ENCODE results near the gene MAFB.

Gene MAFB

DNA sequence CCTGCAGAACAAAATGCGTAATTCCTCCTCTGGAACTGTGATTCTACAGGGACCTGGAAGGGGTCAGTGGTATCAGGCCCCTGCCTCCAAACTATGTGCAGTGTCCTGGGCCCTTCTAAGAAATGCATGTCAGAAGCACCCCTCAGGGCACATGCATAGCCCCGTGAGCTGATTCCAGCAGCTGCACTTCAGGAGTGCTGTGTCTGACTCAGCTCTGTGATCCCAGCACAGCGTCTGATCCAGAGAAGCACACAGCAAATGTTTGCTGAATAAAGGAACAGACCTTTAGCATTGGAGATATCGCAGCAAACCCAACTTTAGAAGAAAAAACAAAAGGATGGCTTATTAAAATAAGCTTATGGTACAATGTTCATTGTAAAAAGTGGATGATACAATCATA lies 15.8 kb upstream of the MAFB start:
- no peak for DNase-seq

DNA sequence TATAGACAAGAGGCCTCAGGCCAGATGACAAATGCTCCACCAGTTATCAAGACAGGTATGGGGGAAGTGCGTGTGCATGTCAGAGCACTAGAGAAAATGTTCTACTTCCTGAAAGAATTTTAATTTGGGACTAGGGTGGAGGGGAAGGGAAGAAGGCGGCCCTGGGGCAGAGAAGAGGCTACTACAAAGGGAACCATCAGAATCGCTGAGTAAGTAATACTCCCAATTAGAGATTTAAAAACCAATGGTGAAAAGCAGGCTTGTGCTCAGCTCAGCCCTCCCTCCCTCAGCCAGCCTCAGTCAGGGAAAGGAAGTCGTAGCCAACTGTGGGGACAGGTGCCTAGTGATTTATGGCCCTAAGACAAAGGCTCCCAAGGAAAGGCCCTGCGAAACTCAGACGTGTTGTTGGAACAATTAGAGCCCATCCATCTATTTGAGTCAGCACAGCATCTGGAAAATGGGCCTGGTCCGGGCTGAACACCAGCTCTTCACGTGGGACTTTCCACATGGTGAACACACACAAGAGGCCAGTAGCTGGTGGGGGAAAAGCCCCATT lies 15.0 kb upstream of the MAFB start:
- no peak for DNase-seq

DNA sequence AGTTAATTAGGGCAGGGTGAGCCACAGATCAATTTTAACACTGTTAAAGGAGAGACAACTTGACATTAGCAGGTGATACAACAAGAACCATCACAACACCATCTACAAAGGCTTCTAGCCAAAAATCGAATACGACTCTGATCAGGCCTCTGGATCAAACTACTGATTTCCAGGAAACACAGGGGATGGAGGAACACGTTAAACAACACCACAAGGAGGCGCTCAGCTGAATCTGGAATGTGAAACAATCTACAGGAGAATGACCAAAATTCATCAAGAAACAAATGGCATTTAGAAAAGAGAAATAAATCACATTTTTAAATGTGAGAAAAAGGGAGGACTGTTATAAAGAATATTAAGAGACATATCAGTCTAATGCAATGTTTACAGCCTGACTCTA lies 13.5 kb upstream of the MAFB start:
- no peak for DNase-seq

DNA sequence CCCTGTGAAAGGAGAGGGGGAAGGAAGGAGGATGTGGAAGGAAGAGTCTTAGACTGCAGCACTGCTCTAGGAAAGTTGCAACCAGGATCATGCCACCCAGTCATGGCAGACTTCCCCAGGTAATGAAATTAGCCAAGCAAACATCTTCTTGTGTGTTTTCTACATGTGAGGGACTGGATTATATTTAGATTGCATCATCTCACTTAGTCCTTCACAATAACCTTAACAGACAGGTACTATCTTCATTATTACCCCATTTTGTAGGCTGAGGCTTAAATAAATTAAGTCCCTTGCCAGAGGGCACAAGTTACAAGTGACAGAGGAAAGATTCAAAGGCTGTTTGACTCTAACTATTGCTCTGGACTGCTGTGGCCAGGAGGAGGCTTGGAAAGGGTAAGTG lies 9.7 kb upstream of the MAFB start:
- DNase-seq = no peak

DNA sequence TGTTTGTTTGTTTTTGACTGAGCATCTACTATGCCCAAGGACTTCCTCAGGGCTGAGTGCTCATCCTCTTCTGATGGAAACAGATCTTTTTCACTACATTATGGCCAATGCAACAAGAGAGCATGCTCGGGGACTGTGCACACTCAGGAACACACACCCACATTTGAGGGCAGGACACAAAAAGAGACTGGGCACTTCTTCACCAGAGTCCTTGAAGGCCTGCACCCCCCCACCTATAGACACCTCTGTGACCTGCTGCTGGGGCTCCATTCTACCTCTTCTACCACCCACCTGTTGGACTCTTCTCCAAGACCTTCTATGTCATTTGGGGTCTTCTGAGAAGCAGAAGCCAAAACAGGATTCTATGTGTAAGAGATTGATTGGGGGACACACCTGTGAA lies 9.2 kb upstream of the MAFB start:
- DNase-seq = no peak

DNA sequence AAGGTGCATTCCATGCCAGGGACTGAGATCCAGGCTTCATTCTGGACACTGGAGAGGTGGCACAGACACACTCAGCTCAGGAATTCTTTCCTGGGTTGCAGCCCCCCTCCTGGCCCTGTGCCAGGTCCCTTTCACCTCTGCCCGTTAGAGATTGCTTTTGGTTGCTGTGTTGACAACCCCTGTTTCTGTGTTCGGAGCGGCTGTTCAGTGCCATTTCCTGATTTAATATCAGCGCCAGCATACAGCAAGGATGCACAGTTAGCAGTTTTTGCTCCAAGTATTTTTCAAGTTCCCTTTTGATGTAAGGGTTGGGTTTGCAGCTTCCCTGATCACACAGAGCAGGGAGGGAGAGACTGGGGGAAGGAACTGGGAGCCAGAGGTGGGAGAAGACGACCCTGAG lies 8.5 kb upstream of the MAFB start:
- DNase-seq = no peak

DNA sequence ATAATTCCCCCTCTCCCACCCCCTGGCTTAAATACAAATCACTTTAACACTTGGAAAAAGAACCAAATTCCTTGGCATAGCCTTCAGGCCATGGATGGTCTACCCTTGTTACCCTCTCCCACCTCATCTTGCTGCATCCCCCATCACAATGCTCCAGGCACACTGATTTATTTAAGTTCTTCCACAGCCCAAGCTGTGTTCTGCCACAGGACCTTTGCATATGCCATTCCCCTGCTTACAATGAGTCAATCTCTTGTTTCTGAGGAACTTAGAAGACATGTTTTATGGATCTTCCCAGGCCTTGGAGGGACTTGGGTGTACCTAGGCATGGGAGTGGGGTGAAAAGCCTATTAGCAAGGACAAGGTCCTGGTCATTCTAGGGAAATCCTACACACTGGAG lies 6.2 kb upstream of the MAFB start:
- DNase-seq = no peak

DNA sequence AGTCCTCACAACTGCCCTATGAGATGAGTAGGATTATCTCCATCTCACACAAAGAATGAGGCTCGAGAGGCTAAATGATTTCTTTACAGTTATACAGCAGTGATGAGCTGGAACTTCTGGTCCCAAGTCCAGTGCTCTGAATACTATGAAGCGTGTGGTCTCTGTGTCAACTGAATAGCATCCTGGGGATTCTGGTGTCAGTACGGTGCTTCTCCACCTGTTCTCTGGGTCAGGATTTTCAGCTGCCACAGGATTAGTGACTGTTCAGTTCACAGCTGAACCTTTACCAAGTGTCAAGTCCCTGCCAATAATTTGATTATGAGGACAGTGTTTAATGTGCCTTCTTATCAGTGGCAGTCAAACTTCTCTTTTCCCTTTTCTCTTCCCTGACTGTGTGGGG lies 5.2 kb upstream of the MAFB start:
- DNase-seq = no peak

DNA sequence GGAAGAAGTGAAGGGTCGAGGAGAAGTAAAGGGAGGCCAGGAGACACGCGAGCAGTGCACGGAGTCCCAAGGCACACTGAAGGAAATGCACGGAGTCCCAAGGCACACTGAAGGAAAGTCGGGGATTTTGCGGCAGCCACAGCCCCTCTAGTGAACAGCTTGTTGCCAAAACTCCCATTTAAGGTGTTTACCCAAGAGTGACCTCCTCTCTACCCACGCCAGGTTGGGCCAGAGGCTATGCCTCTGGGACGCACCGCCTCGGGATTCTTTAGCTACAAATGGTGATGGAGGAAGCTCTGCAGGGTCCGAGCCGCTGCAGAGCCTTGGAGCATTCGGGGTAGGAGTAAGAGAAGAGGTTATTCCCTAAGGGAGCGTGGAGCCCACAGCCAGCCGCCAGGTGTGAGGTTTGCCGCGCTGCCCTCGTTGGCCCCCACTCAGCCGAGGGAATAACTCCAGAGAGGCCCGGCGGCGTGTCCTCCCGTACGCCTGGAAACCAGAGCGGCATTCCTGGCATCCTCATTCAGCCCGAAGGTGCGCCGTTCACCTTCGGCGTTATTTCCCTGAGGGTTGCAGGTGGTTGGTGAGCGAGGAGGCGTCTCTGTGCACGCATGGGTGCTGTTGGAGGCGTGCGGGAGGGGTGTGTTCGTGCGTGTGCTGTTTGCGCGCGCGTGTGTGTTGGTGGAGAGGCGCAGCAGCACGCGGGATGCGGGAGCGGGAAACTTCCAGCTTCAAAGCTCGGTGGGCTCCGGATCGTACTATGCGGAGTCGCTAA lies 3.4 kb upstream of the MAFB start:
- DNase-seq = peak; percentile 59

DNA sequence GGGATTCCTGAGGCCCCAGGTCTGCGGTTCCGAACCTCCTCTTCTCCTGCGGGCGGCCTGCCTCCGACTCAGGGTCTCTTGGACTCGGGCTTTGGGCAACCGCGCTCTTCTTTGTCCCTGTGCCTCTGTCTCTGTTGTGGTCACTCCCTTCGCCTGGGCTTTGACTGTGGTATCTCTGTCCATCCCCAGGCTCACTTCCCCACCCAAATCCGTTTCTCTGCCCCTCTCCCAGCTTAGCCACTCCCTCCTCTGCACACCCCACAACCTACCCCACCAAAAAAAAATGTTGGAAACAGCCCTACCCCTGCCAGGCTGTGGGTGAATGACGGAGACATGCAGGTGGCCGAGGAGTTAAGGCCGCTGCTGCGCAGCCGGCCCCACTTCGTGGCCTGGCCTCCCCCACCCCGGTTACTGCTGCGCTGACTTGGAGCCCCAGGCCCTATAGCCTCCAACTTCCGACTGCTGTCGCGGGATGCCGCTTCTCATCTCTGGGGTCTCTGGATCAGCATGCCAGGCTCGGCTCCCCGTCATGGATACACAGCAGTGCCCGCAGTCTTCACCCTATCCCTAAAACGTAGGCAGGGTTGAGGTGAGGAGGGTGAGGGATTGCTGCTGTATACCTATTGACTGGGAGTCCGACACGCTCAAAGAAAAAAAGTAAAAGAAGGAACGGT lies 2.7 kb upstream of the MAFB start:
- peak; percentile 52 for DNase-seq

DNA sequence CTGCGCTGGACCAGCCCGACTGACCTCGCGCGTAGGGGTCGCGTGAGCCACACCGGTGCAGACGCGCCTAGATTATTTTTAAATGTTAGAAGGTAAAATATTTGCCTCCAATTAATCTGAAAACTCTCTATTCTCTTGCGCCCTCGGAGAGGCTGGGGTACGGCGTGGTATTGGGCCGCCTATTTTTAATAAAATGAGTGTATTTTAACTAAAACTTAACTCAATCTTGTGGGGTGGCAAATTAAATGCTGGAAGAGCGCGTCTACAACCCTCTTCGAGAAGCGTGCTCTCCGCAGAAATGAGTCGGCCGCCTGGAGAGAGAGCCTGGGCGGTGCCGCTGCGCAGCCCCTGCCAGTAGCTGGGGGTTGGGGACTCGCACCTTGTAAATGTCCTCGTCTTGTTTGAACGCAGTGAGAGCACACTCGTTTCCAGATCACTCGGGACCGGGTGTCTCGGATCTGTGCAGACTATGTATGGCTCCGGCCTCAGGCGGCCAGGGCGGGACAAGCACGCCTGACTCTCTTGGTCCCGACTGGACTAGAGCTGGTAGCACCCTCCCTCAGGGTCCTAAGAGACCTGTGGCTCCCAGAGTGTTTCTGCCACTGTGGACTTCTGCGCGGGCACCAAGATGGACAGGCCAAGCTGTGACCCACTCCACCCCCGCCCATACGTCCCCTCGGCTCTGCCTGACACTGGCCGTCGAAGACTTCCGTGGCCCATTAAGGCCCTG lies 2.0 kb upstream of the MAFB start:
- DNase-seq = peak; percentile 67

DNA sequence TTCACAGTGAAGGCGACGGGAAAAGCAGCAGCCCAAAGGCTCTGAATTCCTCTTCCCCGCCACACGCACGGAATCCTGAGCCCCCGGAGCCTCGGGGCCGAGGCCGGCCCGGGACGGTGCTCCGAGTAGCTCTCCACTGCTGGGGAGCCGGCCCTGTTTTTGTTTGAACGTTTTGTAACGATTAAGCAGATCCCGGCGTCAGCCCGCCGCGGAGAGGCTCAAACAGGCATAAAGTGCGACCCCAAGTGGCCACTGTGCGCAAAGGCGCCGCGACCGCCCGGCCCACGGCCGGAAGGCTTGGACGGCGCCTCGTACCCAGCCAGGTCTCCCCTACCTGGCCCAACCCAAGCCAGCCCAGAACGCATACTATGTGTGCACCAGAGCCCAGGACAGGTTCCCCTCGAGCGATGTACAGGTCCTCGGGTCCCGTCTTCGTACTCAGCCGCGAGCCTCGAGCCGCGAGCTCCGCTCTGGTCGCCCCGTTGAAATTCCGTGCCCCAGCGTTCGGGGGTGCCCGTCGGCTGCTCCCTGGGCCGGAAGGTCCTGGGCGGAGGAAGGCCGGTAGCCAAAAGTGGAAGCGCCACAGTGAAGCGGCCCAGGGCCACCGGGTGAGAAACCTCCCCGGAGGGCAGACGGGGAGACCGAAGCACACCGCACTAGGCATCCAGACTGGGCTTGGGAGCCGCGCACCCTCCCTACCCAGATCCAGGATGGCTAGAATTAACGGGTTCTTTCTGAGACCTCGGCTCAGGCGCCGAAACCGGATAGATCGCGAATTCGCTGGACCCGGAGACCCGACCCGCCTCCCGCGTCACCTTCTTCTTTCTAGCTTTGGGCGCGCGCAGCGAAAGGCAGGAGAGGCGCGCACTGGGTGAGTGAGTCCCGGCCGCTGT lies 1.2 kb upstream of the MAFB start:
- DNase-seq = no peak

DNA sequence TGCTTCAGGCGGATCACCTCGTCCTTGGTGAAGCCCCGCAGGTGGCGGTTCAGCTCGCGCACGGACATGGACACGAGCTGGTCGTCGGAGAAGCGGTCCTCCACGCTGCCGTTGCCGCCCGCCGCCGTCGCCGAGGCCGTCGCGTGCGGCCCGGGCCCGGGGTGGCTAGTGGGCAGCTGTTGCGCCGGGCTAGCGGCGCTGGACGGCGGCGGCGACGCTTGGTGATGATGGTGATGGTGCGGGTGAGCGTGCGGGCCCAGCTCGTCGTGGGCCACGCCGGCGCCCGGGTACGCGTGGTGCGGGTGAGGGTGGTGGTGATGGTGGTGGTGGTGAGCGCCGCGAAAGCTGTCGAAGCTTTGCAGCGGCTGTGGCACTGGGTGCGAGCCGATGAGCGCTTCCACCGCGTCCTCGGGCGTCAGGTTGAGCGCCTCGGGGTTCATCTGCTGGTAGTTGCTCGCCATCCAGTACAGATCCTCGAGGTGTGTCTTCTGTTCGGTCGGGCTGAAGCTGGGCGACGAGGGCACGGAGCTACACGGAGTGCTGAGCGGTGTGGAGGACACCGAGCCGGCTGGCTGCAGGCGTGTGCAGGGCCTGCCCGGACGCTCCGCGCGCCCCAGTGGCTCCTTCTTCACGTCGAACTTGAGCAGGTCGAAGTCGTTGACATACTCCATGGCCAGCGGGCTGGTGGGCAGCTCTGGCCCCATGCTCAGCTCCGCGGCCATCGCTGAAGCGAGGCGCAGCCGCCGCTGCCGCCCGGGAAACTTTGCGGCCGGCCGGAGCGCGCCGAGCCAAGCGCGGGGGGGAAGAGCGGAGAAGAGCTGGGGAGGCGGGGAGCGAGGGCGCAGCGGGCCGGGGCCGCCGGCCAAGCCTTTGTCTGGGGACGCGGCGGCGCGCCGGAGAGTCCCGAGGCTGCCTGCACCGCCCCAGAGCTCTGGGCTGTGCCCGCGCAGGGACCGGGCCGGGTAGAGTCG lies 622 bp downstream of the MAFB start:
- no peak for DNase-seq

DNA sequence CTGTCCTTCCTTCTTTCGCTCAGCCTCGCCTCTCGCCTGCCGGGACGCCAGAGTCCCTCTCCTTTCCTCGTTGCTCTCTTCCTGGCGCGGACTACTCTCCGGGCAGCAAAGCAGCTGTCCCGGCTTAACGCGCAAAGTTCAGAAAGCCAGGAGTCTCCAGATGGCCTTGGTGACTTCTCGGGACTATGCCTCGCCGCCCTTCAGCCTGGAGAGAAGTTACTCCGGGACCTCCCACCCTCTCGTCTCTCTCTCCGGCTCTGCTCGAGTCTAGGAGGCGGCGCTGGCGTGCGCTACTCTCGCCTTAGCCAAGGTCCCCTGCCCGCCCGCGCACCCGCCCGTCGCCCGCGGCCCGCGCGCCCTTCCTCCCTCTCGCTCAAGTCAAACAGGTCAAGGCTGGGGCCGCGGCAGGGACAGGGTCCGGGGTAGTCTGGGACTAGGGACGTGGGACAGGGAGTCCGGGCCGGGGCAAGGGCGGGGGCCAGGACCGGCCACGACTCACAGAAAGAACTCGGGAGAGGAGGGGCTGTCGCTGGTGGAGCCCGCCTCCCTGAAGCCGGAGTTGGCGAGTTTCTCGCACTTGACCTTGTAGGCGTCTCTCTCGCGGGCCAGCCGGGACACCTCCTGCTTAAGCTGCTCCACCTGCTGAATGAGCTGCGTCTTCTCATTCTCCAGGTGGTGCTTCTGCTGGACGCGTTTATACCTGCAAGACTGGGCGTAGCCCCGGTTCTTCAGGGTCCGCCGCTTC lies 1.5 kb downstream of the MAFB start:
- DNase-seq = peak; percentile 80

DNA sequence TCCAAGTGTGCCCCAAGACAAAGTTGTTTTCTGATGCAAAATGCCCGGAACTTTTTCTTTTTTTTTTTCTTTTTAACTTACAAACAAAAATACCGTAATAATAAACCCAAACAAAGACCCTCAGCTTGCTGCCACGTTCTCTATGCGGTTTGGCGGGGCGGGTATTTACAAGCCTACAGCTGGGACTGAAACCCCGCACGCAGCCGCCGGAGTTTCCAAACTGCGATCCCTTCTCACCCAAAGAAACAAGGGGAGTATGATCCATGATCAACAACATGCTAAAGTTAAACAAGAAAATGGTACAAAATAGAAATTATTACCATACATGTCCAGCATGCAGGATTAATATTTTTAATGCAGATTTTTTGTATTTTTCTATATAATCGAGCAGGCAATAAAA lies 2.1 kb downstream of the MAFB start:
- no peak for DNase-seq

DNA sequence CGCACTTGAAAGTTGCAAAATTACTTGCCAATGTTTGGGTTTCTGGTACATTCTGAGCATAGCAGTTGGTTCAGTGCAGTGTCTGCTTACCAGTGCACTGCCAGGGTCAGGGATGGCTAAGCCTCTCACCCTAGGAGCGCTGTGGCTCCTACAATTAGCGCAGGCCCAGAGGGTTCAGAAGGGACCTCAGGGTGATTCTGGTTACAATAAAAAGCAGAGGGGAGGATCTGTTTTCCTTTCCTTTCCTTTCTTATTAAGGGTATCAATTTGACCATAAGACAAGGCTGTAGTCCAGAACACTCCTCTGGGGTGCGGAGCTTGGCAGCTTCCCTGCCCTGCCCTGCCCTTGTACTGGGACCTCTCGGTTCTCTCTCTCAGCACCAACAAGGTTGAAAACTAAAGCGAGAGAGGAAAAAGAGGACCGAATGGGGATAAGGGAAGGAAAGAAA lies 2.6 kb downstream of the MAFB start:
- no peak for DNase-seq

DNA sequence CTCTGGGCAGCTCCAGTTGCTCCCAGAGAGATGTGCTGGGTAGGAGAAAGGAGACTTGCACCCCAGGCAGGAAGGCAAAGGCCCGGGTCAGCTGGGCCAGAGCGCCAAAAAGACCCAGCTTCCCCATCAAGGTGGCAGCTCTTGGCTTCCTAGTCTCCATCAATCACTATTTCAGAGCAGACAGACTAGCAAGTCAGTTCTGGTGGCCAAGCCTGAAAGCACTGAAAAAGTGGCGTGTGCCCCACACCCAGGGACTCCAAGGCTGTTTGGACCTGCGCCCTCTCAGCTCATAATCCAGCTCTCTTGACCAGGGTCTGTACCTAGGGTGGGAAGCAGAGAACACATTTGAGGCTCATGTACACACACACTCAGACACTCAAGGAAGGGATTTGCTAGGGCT lies 3.7 kb downstream of the MAFB start:
- DNase-seq = no peak

DNA sequence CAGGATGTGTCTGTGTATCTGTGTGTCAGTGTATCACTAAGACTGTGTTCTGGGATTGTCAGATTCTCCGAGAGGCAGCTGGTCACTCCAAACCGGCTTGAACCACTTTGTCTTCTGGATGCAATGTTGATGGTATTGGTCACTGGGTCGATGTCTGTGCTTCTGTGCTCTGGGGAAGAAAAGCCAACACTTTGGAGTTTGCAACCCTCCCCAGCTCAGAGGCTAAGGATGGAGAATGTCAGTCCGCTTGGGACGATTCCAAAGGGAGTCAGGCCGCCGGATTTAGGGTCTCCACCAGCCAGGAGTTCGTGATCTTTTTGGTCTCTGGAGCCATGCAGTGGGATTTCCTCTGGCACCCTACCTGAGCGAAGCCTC lies 5.2 kb downstream of the MAFB start:
- no peak for DNase-seq

DNA sequence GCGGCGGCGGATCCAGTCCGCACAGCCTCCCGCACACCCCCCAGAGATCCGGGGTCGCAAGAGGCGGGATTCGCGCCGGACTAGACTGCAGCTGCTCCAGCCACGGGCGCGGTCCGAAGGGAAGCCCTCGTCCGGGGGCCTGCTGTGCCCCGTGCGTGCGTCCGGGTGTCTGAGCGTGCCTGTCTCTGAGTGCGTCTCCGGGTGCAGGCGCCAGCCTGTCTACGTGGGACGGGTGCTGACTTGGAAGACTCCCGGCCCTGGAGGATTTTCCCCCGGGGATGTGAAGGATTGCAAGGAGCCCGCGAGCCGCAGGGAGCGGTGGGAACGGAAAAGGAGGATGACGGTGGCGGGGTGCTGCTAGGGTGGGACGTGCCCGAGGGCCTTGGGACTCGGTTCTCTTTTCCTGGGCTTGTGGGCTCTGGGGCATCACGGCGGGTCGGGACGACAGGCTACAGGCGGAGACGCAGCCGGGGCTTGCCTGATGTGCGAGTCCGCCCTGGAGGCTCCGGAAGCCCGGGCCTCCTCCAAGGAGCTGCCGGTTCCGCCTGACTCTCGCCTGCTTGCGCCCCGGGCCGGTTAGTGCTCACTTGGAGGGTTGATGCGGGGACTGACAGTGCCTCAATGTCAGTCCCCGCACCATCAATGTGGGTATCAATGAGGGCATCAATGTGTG lies 5.7 kb downstream of the MAFB start:
- DNase-seq = peak; percentile 71
